IMR-90 (cell line): Measurements from ENCODE around the gene MARCHF2. TPM values are rescaled to one million over a fixed set of nuclear protein-coding genes. Genes with fewer than 3 reads are reported as not detected.

ENCODE experiments used
- ATAC-seq: fragments of 200-7000 bp; cut with Tn5 transposase; 2 replicates; pipeline ENCODE4 v1.9.1; 2020; ENCODE audit warnings: low read depth, mild to moderate bottlenecking, moderate library complexity
- BruUV-seq: library from RNA; stranded (reverse); fragments of 400-500 nt; replicated peaks from 2 replicates; lab custom pipeline; 2021; lab: Mats Ljungman, UMichigan
- CTCF ChIA-PET: fragments of 300-600 bp; formaldehyde crosslinking; extraction: SDS; loops from one replicate; lab custom pipeline; 2021; ENCODE audit warnings: antibody characterized with exemption; lab: Yijun Ruan, JAX
- POLR2A ChIA-PET: fragments of 300-600 bp; sonication (Branson Sonifier 250); formaldehyde crosslinking; loops from one replicate; lab custom pipeline; 2022; ENCODE audit warnings: antibody characterized with exemption; ENCODE audit not compliant: unreplicated experiment; lab: Charles Lee
- DNase-seq: peaks from one replicate; pipeline ENCODE4 v3.0.0; 2013
- H2AFZ ChIP-seq: replicated peaks from 2 replicates; pipeline ENCODE3; 2013; ENCODE audit warnings: low read length, mild to moderate bottlenecking; ENCODE audit not compliant: poor library complexity
- H2AK5ac ChIP-seq: 2 replicates; pipeline ENCODE4 v1.6.1; 2013; ENCODE audit warnings: low read depth, low read length, inconsistent platforms
- H2AK9ac ChIP-seq: replicated peaks from 2 replicates; pipeline ENCODE3; 2013; ENCODE audit warnings: mild to moderate bottlenecking, low read depth, low read length, moderate library complexity; ENCODE audit not compliant: poor library complexity
- H2BK120ac ChIP-seq: 2 replicates; pipeline ENCODE4 v1.6.1; 2013; ENCODE audit warnings: low read depth, low read length, inconsistent platforms
- H2BK15ac ChIP-seq: 3 replicates; pipeline ENCODE4 v1.6.1; 2013; ENCODE audit warnings: low read depth, low read length, inconsistent platforms
- H2BK20ac ChIP-seq: 2 replicates; pipeline ENCODE4 v1.6.1; 2013; ENCODE audit warnings: low read depth, mild to moderate bottlenecking, inconsistent platforms, low read length, moderate library complexity
- H2BK5ac ChIP-seq: 2 replicates; pipeline ENCODE4 v1.6.1; 2013; ENCODE audit warnings: mild to moderate bottlenecking, low read depth, low read length, inconsistent platforms; ENCODE audit not compliant: poor library complexity, severe bottlenecking
- H3K14ac ChIP-seq: replicated peaks from 2 replicates; pipeline ENCODE4 v1.6.1; 2013; ENCODE audit warnings: low read depth, low read length, inconsistent platforms
- H3K18ac ChIP-seq: 2 replicates; pipeline ENCODE4 v1.6.1; 2013; ENCODE audit warnings: low read depth, low read length, control low read depth
- H3K23ac ChIP-seq: 2 replicates; pipeline ENCODE4 v1.6.1; 2013; ENCODE audit warnings: low read depth, low read length, inconsistent platforms
- H3K27ac ChIP-seq: 2 replicates; pipeline ENCODE4 v1.5.1; 2013; ENCODE audit warnings: mild to moderate bottlenecking, control low read depth, low read length; ENCODE audit not compliant: insufficient read depth
- H3K27me3 ChIP-seq: 2 replicates; pipeline ENCODE4 v1.6.1; 2013; ENCODE audit warnings: low read length; ENCODE audit not compliant: control insufficient read depth, insufficient read depth
- H3K36me3 ChIP-seq: 2 replicates; pipeline ENCODE4 v1.6.1; 2013; ENCODE audit warnings: low read length, mixed read lengths; ENCODE audit not compliant: control insufficient read depth, insufficient read depth
- H3K4ac ChIP-seq: 2 replicates; pipeline ENCODE4 v1.6.1; 2013; ENCODE audit warnings: low read depth, low read length, inconsistent platforms
- H3K4me1 ChIP-seq: 2 replicates; pipeline ENCODE4 v1.6.1; 2013; ENCODE audit warnings: low read length, mixed read lengths; ENCODE audit not compliant: control insufficient read depth, insufficient read depth
- H3K4me2 ChIP-seq: 2 replicates; pipeline ENCODE4 v1.6.1; 2013; ENCODE audit warnings: low read depth, mild to moderate bottlenecking, control low read depth, low read length, moderate library complexity
- H3K4me3 ChIP-seq: 2 replicates; pipeline ENCODE4 v1.5.1; 2013; ENCODE audit warnings: low read depth, mild to moderate bottlenecking, control low read depth, low read length, moderate library complexity; ENCODE audit not compliant: insufficient read depth
- H3K56ac ChIP-seq: 2 replicates; pipeline ENCODE4 v1.6.1; 2013; ENCODE audit warnings: low read length, inconsistent platforms; ENCODE audit not compliant: insufficient read depth; ENCODE audit errors: extremely low read depth
- H3K79me1 ChIP-seq, 2 experiments: 2 replicates each; pipeline ENCODE4 v1.6.1; 2013; ENCODE audit warnings: low read length in 2 of 2, inconsistent platforms in 1 of 2, low read depth in 1 of 2
- H3K9ac ChIP-seq: 2 replicates; pipeline ENCODE4 v1.6.1; 2013; ENCODE audit warnings: low read depth, low read length, control low read depth
- H3K9me1 ChIP-seq: 2 replicates; pipeline ENCODE4 v1.6.1; 2013; ENCODE audit warnings: low read length, inconsistent platforms; ENCODE audit not compliant: insufficient read depth
- H3K9me3 ChIP-seq: 2 replicates; pipeline ENCODE4 v1.6.1; 2013; ENCODE audit warnings: low read length; ENCODE audit not compliant: control insufficient read depth, insufficient read depth
- H4K20me1 ChIP-seq: 2 replicates; pipeline ENCODE4 v1.6.1; 2013; ENCODE audit warnings: low read length, inconsistent platforms; ENCODE audit not compliant: insufficient read depth
- H4K5ac ChIP-seq: 2 replicates; pipeline ENCODE4 v1.6.1; 2013; ENCODE audit warnings: mild to moderate bottlenecking, low read depth, low read length, control low read depth
- H4K8ac ChIP-seq, 2 experiments: 2 replicates each; pipeline ENCODE4 v1.6.1; 2013; ENCODE audit warnings: low read depth in 2 of 2, low read length in 2 of 2, control low read depth in 1 of 2, inconsistent platforms in 1 of 2
- H4K91ac ChIP-seq: 2 replicates; pipeline ENCODE4 v1.6.1; 2013; ENCODE audit warnings: low read depth, low read length, inconsistent platforms; ENCODE audit not compliant: insufficient read depth
- BHLHE40 ChIP-seq: fragments of 150-350 bp; IDR thresholded peaks from 2 replicates; pipeline ENCODE4 v1.6.1; 2016; ENCODE audit warnings: mild to moderate bottlenecking, low read depth, low read length
- CEBPB ChIP-seq: IDR thresholded peaks from 2 replicates; pipeline ENCODE4 v1.6.1; 2012; ENCODE audit warnings: low read depth, low read length, improper control_type of control experiment
- CHD1 ChIP-seq: IDR thresholded peaks from 2 replicates; pipeline ENCODE4 v1.6.1; 2012; ENCODE audit warnings: low read depth, low read length, improper control_type of control experiment
- FOS ChIP-seq: fragments of 150-350 bp; IDR thresholded peaks from 2 replicates; pipeline ENCODE4 v1.6.1; 2016; ENCODE audit warnings: low read depth, low read length
- MAFK ChIP-seq: IDR thresholded peaks from 2 replicates; pipeline ENCODE4 v1.6.1; 2012; ENCODE audit warnings: low read depth, low read length, improper control_type of control experiment
- MAZ ChIP-seq: IDR thresholded peaks from 2 replicates; pipeline ENCODE4 v1.6.1; 2012; ENCODE audit warnings: low read depth, mild to moderate bottlenecking, low read length, improper control_type of control experiment, moderate library complexity, borderline replicate concordance
- MXI1 ChIP-seq: IDR thresholded peaks from 2 replicates; pipeline ENCODE4 v1.6.1; 2012; ENCODE audit warnings: low read depth, mild to moderate bottlenecking, low read length, moderate library complexity, borderline replicate concordance
- NFE2L2 ChIP-seq: fragments of 150-350 bp; IDR thresholded peaks from 2 replicates; pipeline ENCODE4 v1.6.1; 2016; ENCODE audit warnings: low read depth, mild to moderate bottlenecking, low read length
- POLR2A ChIP-seq: IDR thresholded peaks from 2 replicates; pipeline ENCODE4 v1.6.1; 2012; ENCODE audit warnings: mild to moderate bottlenecking, low read depth, low read length
- RAD21 ChIP-seq: IDR thresholded peaks from 2 replicates; pipeline ENCODE4 v1.6.1; 2012; ENCODE audit warnings: low read length, improper control_type of control experiment
- RCOR1 ChIP-seq: IDR thresholded peaks from 2 replicates; pipeline ENCODE4 v1.6.1; 2012; ENCODE audit warnings: mild to moderate bottlenecking, low read length, improper control_type of control experiment; ENCODE audit not compliant: insufficient replicate concordance
- RFX5 ChIP-seq: IDR thresholded peaks from 2 replicates; pipeline ENCODE4 v1.8.0; 2012; ENCODE audit warnings: low read depth, mild to moderate bottlenecking, low read length, moderate library complexity
- SMC3 ChIP-seq: fragments of 150-350 bp; IDR thresholded peaks from 2 replicates; pipeline ENCODE4 v1.6.1; 2016; ENCODE audit warnings: low read depth, mild to moderate bottlenecking, antibody characterized with exemption, low read length, moderate library complexity
- WGBS, 2 experiments: methylation state at CpG; one replicate each; pipeline versions ENCODE4 v1.1.5 to v1.1.7; 2013; ENCODE audit warnings: missing lambda C conversion rate in 2 of 2; ENCODE audit not compliant: insufficient read length in 1 of 2; ENCODE audit errors: extremely low coverage in 2 of 2; 5-methylcytosine and 5-hydroxymethylcytosine counted together
- dilution Hi-C: fragments of 300-500 bp; cut with HindIII; formaldehyde crosslinking; loops from one replicate; pipeline ENCODE4 v1.14.3; 2018; ENCODE audit warnings: low sequenced_read_pairs; ENCODE audit not compliant: unreplicated experiment
- in situ Hi-C: fragments of 300-500 bp; cut with MboI; formaldehyde crosslinking; loops from 3 replicates; pipeline ENCODE4 v1.14.3; 2019; ENCODE audit warnings: low sequenced_read_pairs, inconsistent platforms, mixed read lengths
- intact Hi-C: fragments of 100-400 bp; cut with micrococcal nuclease; formaldehyde crosslinking; loops from 2 replicates; pipeline ENCODE4 v1.10.0; 2022
- polyA plus RNA-seq, 3 experiments: library from polyadenylated mRNA; depleted of rRNA; stranded (reverse); fragments of >200 nt; gene quantifications; 2 replicates each; pipeline ENCODE4 v1.2.3, GENCODE V29; 2012; ENCODE audit warnings: low replicate concordance in 1 of 3
- total RNA-seq: library from RNA; depleted of rRNA; stranded (reverse); fragments of >200 nt; gene quantifications from 2 replicates; pipeline ENCODE4 v1.2.3, GENCODE V29; 2012
- TF ChIP-seq, protein P1 (sequence below): fragments of 150-350 bp; IDR thresholded peaks from 2 replicates; pipeline ENCODE4 v1.6.1; 2016; ENCODE audit warnings: low read depth, mild to moderate bottlenecking, low read length, moderate library complexity, borderline replicate concordance
- TF ChIP-seq, protein P2 (sequence below): fragments of 150-350 bp; IDR thresholded peaks from 2 replicates; pipeline ENCODE4 v1.6.1; 2017; ENCODE audit warnings: mild to moderate bottlenecking, antibody characterized with exemption, low read length, low read depth

MARCHF2 gene
- total and polyA plus RNA-seq, 2 of the 4 experiments (the other 2 are of a cell fraction): 33.8 to 58.8 TPM

GRCh38 chr19:8444677-8445487 is 31.8 kb downstream of the MARCHF2 start, which contains the start of gene HNRNPM:
TSS of gene HNRNPM (plus strand) at chr19:8444975. CDS start at chr19:8444999, 24 bp downstream.
- Histone ChIP-seq H3K4me2 (peak within 1 kb of the TSS; percentile 93), H3K9ac (peak within 1 kb of the TSS; percentile 91), H2BK15ac (peak within 1 kb of the TSS; percentile 21; the same call in 2 of the 3 replicates), H2AFZ (peak within 1 kb of the TSS; percentile 96), H3K27me3 (no peaks in the 10 kb centered on the region), H2BK20ac (no peak within 1 kb of the TSS), H3K4me1 (peaks cover 5% of the 10 kb centered on the region), H2BK120ac (peak within 1 kb of the TSS; percentile 45), H3K79me1 (peaks cover 0 to 34% of the 10 kb centered on the region in 2 experiments; a peak in 2 of 4 replicates), H4K8ac (peak within 1 kb of the TSS; percentile 66 to 94), H3K4me3 (peak within 1 kb of the TSS; percentile 83), H3K23ac (peak within 1 kb of the TSS; percentile 94), H3K14ac (peak within 1 kb of the TSS; percentile 92), H4K5ac (peak within 1 kb of the TSS; percentile 85), H4K20me1 (peaks cover 47% of the 10 kb centered on the region), H2AK5ac (peak within 1 kb of the TSS; percentile 68), H3K4ac (peak within 1 kb of the TSS; percentile 82), H3K36me3 (peaks cover 7% of the 10 kb centered on the region), H4K91ac (peak within 1 kb of the TSS; percentile 81), H3K27ac (peak within 1 kb of the TSS; percentile 88), H3K18ac (peak within 1 kb of the TSS; percentile 62), H3K56ac (peak within 1 kb of the TSS; percentile 89), H3K9me3 (no peaks in the 10 kb centered on the region), H2AK9ac (peak within 1 kb of the TSS; percentile 100), H3K9me1 (peaks cover 6% of the 10 kb centered on the region), H2BK5ac (peak within 1 kb of the TSS; percentile 83)
- dilution Hi-C loops: no loop called here
- DNase-seq (peak; percentile 95), ATAC-seq (peak; percentile 95)
- ChIA-PET POLR2A (interaction anchor here (0.6 kb wide), 1 partner anchor 31 kb away, joined by 3 read pairs; no protein-coding TSS in a partner anchor), CTCF (no interaction called here)
- WGBS, 2 experiments: 0% methylated on average over 54 of the region's 93 CpGs; no CpG with 5 or more reads in 1 of the 2 experiments
- in situ Hi-C loops: no loop called here
- intact Hi-C loops: loop anchor here (2.0 to 5.0 kb wide), 3 partner anchors 20 to 62 kb away; partner anchors contain the start of gene MARCHF2
- BruUV-seq: no TSS peak
- TF ChIP-seq RAD21 (no peak), RCOR1 (no peak), NFE2L2 (no peak), FOS (peak; percentile 17; the same call in 1 of the 2 replicates), RFX5 (no peak), POLR2A (peak; percentile 95), SMC3 (peak; percentile 12; the same call in 1 of the 2 replicates), MXI1 (no peak), BHLHE40 (peak; percentile 50), MAZ (peak; percentile 85), MAFK (no peak), CHD1 (peak; percentile 53; the same call in 1 of the 2 replicates), CEBPB (no peak)
- TF ChIP-seq, protein P1, sequence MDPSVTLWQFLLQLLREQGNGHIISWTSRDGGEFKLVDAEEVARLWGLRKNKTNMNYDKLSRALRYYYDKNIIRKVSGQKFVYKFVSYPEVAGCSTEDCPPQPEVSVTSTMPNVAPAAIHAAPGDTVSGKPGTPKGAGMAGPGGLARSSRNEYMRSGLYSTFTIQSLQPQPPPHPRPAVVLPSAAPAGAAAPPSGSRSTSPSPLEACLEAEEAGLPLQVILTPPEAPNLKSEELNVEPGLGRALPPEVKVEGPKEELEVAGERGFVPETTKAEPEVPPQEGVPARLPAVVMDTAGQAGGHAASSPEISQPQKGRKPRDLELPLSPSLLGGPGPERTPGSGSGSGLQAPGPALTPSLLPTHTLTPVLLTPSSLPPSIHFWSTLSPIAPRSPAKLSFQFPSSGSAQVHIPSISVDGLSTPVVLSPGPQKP: no peak
- TF ChIP-seq, protein P2, sequence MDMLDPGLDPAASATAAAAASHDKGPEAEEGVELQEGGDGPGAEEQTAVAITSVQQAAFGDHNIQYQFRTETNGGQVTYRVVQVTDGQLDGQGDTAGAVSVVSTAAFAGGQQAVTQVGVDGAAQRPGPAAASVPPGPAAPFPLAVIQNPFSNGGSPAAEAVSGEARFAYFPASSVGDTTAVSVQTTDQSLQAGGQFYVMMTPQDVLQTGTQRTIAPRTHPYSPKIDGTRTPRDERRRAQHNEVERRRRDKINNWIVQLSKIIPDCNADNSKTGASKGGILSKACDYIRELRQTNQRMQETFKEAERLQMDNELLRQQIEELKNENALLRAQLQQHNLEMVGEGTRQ: peak; percentile 99
